HG02610 (cell line): ENCODE measurements around the gene RPEL1.
A peak's percentile ranks its signal among the peaks of the same experiment; 100 is the strongest.
"Not testable (repeated sequence)": the region's sequence is repeated elsewhere in the genome, so short reads cannot be mapped to it uniquely, and the experiment has no call there.

Experiments
- ATAC-seq: cut with Tn5 transposase; IDR thresholded peaks from one replicate; pipeline ENCODE4 v1.9.1; 2021; ENCODE audit warnings: mild to moderate bottlenecking, moderate library complexity; ENCODE audit not compliant: unreplicated experiment

The RPEL1 gene

DNA sequence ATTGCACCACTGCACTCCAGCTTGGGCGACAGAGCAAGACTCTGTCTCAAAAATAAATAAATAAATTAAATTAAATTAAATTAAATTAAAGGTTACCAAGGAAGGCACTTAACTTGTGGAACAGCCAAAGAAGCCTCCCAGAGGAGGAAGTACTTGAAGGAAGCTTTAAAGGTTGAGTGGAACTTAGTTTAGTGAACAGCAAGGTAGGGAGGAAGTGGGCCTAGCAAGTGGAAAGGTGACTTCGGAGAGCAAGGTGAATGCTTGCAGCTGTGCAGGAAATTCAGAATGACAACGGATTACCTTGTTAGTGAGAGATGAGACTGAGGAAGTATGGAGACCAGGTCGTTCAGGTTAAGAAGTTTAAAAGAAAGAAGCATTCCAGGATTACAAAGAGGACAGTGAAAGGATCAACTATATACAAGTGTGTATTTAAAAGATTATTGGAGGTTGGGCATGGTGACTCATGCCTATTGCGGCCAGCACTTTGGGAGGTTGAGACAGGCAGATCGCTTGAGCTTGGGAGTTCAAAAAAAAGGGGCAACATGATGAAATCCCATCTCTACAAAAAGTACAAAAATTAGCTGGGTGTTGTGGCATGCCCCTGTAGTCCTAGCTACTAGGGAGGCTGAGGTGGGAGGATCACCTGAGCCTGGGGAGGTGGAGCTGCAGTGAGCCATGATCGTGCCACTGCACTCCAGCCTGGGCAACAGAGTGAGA, 12.8 kb upstream of the RPEL1 start:
- no peak for ATAC-seq

DNA sequence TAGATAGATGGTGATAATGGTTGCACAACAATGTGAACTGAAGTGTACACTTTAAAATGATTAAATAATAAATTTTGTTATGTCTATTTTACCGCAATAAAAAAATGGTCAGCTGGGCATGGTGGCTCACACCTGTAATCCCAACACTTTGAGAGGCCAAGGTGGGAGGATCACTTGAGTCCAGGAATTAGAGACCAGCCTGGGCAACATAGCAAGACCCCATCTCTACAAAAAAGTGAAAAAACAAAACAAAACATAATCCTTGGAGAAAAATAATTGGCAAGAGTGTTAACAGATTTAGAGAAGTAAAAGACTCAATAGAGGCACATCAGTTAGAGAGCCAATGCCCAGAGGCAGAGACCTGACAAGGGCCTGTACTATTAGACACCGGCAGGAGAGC, 9.9 kb upstream of the RPEL1 start:
- no peak for ATAC-seq

DNA sequence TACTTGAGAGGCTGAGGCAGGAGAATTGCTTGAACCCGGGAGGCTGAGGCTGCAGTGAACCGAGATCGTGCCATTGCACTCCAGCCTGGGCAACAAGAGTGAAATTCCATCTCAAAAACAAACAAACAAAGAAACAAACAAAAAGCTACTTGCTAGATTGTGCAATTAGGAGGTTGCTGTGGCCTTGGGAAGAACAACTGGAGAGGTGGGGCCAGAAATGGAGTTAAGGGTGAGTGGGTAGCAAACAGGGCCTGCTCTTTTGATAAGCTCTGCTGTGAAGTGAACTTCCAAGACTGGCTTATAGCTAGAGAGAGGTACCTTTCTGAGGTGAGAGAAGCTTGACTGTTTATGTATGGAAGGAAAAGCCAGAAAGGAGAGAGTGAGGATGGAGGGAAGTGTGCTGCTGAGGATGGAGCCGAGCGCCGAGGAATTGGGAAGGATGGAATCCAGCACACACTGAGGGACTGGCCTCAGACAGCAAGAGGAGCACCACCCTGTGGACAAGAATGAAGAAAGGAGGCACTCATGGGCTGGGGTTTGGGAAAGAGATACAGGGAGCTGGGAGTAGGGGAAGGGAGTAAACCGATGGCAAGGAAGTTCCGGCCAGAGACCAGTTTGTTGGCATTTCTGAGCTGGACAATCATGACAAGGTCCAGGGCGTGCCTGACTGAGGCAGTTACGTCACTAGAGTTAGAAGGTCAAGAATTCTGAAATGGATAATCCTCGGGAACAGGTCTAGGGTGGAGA, 7.0 kb upstream of the RPEL1 start:
- no peak for ATAC-seq

DNA sequence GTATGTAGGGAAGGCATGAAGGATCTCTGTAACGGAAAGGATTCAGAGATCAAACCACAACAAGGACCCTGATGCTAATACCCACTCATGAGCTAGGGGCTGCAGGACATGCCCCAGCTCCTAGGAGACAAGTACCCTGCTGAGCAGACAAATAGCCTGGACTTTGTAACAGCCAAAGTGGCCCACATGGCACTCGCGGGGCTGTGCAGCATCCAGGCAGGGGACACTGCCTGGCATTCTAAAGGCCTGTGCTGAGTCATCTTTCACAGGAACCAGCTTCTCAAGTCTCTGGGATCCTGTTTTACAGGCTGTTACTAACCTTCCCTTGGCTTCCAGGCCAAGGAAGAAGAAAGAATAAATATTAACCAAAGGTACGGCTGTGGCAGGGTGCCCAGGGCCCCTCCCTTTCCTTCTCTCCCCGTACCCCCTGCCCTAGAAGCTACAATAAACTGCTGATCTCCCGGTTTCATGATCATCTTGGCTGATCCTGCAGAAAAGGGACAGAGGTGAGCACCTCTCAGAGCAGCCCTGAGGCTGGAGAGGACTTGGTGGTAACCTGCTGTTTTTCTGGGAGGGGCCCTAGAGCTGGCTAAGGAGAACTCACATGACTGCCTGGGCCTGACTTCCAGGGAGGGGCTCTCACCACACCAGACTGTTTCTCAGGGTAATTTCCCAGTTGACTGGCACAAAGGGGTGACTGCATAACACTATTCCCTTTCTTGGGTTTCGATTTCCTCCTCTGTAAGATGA, 4.2 kb upstream of the RPEL1 start:
- peak; percentile 58 for ATAC-seq

DNA sequence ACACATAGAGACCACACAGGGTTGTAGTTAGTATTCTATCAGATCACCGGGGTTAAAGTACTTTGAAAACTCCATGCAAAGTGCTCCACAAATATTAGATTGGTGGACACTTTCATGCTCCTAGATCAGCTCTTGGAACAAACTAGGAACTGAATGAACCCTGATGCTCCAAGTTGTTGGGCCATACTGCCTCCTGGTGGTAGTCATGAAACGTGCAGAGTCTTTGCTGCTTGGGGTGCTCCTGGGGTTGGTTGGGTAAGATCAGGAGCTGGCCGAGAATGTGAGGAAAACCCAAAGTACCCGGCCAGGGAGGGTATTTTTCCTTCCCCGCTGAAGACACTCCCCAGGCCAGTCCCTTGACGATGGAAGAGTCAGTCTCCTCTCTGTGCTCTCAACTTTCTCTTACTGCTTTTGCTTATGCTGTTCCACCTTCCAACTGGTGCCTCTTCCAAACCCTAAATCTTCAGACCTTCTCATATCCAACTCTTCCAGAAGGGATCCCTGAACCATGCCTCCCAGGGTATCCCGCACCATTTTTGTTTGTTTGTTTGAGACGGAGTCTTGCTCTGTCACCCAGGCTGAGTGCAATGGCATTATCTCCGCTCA, 918 bp upstream of the RPEL1 start:
- ATAC-seq, result no peak

DNA sequence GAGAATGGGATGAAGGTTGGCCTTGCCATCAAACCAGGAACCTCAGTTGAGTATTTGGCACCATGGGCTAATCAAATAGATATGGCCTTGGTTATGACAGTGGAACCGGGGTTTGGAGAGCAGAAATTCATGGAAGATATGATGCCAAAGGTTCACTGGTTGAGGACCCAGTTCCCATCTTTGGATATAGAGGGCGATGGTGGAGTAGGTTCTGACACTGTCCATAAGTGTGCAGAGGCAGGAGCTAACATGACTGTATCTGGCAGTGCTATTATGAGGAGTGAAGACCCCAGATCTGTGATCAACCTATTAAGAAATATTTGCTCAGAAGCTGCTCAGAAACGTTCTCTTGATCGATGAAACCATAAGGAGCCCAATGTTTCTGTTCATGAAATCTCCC, 637 bp downstream of the RPEL1 start:
- ATAC-seq, result no peak

DNA sequence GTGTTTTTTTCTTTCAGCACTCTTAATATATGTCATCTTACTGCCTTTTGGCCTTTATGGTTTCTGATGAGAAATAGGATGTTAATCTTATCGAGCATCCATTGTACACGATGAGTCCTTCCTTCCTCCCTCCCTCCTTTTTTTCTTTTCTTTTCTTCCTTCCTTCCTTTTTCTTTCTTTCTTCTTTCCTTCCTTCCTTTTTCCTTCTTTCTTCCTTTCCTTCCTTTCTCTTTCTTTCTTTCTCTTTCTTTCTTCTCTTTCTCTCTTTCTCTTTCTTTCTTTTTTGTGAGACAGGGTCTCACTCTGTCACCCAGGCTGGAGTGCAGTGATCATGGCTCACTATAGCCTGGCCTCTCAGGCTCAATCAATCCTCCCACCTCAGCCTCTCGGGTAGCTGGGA, 8.4 kb downstream of the RPEL1 start:
- ATAC-seq, result no peak

DNA sequence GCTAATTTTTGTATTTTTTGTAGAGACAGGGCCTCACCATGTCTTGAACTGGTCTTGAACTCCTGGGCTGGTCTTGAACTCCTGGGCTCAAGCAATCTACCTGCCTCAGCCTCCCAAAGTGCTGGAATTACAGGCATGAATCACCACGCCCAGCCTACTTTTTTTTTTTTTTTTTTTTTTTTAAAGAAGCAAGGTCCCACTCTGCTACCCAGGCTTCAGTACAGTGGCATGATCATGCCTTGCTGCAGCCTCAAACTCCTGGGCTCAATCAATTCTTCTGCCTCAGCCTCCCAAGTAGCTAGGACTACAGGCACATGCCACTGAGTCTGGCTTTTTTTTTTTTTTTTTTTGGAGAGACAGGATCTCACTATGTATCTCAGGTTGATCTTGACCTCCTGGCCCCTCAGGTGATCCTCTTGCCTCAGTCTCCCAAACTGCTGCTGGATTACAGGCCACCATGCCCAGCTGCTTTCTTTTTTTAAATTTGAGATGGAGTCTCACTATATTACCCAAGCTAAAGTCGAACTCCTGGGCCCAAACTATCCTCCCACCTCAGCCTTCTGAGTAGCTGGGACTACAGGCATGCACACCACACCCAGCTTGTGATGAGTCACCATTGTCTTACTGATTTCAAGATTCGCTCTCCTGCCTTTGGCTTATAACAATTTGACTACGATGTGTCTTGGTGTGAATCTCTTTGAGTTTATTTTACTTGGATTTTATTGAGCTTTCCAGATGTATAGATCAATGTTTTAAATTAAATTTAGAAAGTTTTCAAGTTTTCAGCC, 9.0 kb downstream of the RPEL1 start:
- ATAC-seq, result no peak

DNA sequence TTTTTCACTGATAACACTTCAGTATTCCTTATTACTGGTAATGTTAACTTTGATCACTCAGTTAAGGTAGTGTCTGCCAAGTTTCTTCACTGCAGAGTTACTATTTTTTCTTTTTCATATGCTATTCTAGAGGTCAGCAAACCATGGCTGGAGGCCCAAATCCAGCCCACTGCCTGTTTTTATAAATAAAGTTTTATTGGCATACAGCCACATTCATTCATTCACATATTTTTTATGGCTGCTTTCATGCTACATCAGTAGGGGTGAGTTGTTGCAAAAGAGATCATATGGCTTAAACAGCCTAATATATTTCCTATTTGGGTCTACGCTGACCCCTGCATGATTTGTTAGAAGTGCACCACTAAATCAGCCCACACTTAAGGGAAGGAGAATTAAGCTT, 10.9 kb downstream of the RPEL1 start:
- ATAC-seq, result no peak

DNA sequence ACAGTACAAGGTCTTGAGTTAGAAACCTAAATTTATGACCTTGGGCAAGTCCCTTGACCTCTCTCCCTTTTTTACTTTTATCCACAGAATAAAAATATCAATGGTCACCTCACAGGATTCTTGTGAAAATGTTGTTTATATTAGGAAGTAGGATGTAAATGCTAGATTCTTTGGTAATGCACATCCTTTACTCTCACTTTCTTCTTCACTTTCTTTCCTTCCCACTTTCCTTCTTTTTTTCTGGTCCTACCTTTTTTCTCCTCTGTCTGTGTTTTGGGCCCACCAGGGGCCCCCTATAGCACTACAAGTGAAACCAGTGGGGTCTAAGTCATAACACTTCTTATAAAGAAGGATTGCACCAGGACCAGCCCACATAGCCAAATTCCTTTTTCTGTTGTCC, 12.1 kb downstream of the RPEL1 start:
- no peak for ATAC-seq

DNA sequence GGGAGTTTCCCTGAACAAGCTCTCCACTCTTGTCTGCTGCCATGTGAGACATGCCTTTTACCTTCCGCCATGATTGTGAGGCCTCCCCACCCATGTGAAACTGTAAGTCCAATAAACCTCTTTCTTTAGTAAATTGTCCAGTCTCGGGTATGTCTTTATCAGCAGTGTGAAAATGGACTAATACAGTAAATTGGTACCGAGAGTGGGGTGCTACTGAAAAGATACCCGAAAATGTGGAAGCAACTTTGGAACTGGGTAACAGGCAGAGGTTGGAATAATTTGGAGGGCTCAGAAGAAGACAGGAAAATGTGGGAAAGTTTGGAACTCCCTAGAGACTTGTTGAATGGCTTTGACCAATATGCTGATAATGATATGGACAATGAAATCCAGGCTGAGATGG, 13.2 kb downstream of the RPEL1 start:
- not testable (repeated sequence) for ATAC-seq

DNA sequence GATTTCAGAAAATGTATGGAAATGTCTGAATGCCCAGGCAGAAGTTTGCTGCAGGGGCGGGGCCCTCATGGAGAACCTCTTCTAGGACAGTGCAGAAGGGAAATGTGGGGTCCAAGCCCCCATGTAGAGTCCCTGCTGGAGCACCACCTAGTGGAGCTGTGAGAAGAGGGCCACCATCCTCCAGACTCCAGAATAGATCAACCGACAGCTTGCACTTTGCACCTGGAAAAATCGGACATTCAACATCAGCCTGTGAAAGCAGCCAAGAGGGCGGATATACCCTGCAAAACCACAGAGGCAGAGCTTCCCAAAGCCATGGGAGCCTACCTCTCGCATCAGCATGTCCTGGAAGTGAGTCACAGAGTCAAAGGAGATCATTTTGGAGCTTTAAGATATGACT, 14.3 kb downstream of the RPEL1 start:
- no peak for ATAC-seq

DNA sequence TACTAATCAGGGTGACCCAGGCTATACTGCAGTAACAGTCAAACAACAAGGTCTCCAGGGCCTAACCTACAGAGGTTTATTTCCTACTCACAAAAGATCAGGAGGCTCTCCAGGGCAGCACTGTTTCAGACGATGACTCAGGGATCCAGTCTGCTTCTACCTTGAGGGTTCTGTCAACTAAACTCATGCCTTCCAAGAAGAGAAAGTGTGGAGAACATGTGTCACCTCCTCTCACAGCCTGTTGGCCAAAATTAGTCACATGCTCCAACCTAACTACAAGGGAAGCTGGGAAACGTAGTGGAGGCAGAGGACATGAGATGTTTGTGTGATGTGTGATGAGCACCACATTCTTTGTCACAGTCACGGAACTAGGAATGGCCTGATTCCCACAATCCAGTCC, 16.5 kb downstream of the RPEL1 start:
- no peak for ATAC-seq

DNA sequence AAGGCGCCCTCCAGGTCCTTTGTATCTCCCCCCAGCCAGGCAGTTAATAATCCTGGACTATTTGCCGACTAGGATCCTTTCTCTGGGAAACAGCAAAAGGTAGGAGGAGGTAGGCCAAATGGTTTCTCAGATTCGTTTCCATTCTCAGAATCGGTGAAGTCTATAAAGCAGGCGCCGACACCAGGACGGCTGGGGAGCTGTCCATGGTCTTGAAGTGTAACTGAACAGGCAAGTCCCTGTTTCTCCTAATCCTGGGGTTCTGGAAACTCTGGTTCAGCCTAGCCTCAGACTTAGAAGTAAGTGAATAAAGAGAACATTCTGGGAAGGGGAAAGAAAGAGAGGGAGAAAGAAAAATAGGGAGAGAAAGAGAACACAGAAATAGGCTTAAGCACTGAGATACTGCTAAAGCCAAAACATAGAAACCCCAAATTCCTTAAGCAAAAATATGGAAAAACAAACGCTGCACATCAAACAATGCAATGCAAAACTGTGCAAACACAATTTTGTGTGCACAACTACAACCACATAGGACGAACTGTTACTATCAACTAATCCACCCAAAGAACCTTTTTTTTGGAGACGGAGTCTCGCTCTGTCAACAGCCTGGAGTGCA, 20.1 kb downstream of the RPEL1 start:
- no peak for ATAC-seq

DNA sequence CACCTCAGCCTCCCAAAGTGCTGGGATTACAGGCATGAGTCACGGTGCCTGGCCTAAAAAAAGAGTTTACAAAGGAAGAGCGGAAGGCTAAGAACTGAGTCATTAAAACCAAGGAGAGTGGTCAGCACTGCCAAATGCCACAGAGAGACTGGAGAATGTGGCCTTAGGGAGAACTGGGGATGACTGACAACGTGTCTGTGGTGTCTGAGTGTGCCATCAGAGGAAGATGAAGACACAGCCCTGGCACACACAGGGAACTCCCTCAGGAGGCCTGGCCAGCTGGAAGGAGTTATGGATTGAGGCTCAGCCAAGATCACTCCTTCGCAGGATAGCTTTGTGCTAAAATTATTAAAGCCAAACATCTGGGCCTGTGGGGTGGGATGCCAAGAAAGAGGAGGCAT, 27.4 kb downstream of the RPEL1 start:
- no peak for ATAC-seq

DNA sequence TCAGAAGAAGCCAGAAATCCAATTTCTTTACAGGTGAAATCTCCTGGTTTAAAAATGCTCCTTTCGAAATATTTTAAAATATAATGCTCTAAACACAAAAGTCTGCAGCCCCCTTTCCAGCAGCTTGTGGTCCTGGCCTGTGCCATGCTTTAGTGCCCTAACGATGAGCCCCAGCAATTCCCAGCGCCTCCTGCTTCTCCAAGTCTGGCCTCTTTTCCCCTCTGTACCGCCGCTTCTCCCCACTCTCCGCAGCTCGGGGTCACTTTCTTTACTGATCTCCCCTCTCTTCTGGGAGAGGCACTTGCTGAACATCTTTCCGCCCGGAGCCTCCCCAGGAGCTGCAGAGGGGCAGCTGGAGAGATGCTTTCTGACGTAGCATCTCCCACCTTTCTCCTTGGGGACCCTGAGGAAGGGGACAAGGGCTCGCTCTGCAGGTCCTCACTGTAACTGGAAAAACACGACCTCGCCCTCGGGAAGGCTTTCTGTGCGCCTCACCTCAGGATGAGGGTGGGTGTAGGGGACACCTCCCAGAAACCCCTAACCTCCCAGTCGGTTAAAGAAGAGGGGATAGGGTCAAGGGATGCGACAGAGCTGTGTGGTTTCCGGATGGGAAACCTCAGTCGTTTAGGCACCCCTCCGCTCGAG, 30.7 kb downstream of the RPEL1 start:
- no peak for ATAC-seq

DNA sequence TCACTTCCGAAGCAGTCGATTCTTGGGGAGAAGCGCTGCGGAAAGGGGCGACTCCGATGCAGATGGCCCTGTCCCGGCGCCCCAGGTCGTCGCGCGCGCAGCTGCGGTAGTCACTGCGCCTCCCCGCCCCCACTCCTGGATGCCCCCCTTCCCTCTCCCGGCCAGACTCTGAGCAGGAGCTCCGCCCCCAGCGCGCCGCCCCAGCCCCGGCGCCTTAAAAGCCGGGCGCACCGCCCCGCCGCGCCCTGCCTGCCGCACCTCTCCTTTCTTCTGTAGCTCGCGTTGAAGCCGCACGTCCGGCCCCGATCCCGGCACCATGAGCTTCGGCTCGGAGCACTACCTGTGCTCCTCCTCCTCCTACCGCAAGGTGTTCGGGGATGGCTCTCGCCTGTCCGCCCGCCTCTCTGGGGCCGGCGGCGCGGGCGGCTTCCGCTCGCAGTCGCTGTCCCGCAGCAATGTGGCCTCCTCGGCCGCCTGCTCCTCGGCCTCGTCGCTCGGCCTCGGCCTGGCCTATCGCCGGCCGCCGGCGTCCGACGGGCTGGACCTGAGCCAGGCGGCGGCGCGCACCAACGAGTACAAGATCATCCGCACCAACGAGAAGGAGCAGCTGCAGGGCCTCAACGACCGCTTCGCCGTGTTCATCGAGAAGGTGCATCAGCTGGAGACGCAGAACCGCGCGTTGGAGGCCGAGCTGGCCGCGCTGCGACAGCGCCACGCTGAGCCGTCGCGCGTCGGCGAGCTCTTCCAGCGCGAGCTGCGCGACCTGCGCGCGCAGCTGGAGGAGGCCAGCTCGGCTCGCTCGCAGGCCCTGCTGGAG, 31.4 kb downstream of the RPEL1 start, which contains the start of gene INA:
INA (plus strand) TSS at position 243 of the 817 bp plus-strand sequence; CDS start at position 317, 74 bp downstream.
- no peak for ATAC-seq

DNA sequence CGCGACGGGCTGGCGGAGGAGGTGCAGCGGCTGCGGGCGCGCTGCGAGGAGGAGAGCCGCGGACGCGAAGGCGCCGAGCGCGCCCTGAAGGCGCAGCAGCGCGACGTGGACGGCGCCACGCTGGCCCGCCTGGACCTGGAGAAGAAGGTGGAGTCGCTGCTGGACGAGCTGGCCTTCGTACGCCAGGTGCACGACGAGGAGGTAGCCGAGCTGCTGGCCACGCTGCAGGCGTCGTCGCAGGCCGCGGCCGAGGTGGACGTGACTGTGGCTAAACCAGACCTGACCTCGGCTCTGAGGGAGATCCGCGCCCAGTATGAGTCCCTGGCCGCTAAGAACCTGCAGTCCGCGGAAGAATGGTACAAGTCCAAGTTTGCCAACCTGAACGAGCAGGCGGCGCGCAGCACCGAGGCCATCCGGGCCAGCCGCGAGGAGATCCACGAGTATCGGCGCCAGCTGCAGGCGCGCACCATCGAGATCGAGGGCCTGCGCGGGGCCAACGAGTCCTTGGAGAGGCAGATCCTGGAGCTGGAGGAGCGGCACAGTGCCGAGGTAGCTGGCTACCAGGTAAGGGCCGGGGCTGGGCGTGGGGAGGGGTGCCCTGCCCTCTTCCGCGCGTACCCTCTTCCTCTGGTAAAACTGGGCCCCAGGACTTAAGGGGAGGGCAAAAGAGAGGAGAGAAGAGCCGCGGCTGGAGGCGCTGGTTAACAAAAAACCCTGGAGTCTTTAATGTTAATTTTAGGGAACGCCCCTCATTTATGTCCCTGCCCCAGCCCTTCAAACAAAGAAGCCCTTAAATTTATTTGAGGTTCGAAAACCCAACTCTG, 32.2 kb downstream of the RPEL1 start:
- ATAC-seq, result no peak
